Esophagus squamous epithelium (tissue), 5 donors: ENCODE data around the gene CHN2. TPM values are rescaled to one million over a fixed set of nuclear protein-coding genes. Genes with fewer than 3 reads are reported as not detected.

ENCODE experiments used
- DNase-seq: peaks from one replicate; lab custom pipeline; 2025; lab: John Stamatoyannopoulos, UW
- H3K27ac ChIP-seq, 4 donors: fragments of 200-600 bp; sonication (generic); one replicate each; pipeline ENCODE4 v1.5.1; 2016 to 2019; ENCODE audit warnings: mild to moderate bottlenecking in 1 of 4
- H3K27me3 ChIP-seq, 4 donors: fragments of 200-600 bp; sonication (generic); 1 replicate in 3 of 4; 2 replicates in 1 of 4; pipeline versions ENCODE4 v1.5.1 to v1.6.0; 2017 to 2021; ENCODE audit warnings: antibody characterized with exemption in 1 of 4
- H3K36me3 ChIP-seq, 3 donors: fragments of 200-600 bp; sonication (generic); one replicate each; pipeline ENCODE4 v1.5.1; 2016 to 2019
- H3K4me1 ChIP-seq, 3 donors: fragments of 200-600 bp; sonication (generic); one replicate each; pipeline ENCODE4 v1.5.1; 2017 to 2019
- H3K4me3 ChIP-seq, 4 donors: fragments of 200-600 bp; sonication (generic); 1 replicate in 3 of 4; 2 replicates in 1 of 4; pipeline ENCODE4 v1.5.1; 2016 to 2019; ENCODE audit warnings: mild to moderate bottlenecking in 2 of 4, moderate library complexity in 1 of 4
- H3K9me3 ChIP-seq, 3 donors: fragments of 200-600 bp; sonication (generic); one replicate each; pipeline ENCODE4 v1.5.1; 2016 to 2019
- POLR2A ChIP-seq, 4 donors: fragments of 450-650 bp; IDR thresholded peaks; one replicate each; pipeline ENCODE4 v1.6.1; 2017; ENCODE audit warnings: antibody characterized with exemption in 4 of 4, mild to moderate bottlenecking in 4 of 4, moderate library complexity in 3 of 4
- WGBS, 2 donors: methylation state at CpG; one replicate each; pipeline ENCODE4 v1.1.5; 2018; 5-methylcytosine and 5-hydroxymethylcytosine counted together
- intact Hi-C: fragments of 100-400 bp; cut with DNase I; formaldehyde crosslinking; loops from one replicate; pipeline ENCODE4 v1.15.0; 2022
- total RNA-seq, 4 donors: library from RNA; depleted of rRNA; stranded (reverse); fragments of >200 nt; gene quantifications; one replicate each; pipeline ENCODE4 v1.1.0, GENCODE V29; 2016
- TF ChIP-seq, protein P1 (sequence below), 6 experiments: fragments of 450-650 bp in 4 of 6; fragments of 200-600 bp in 2 of 6; sonication (generic) in 2 of 6; IDR thresholded peaks; one replicate each; pipeline ENCODE4 v1.5.1; 2016 to 2019; ENCODE audit warnings: antibody characterized with exemption in 6 of 6, mild to moderate bottlenecking in 4 of 6, moderate library complexity in 4 of 6
- donor health status: DM: yes; HTN: yes; CAD: no.

Gene CHN2
- total RNA-seq, 4 donors from 2014 or later: 0.08 to 8.6 (median 1.7) TPM

DNA sequence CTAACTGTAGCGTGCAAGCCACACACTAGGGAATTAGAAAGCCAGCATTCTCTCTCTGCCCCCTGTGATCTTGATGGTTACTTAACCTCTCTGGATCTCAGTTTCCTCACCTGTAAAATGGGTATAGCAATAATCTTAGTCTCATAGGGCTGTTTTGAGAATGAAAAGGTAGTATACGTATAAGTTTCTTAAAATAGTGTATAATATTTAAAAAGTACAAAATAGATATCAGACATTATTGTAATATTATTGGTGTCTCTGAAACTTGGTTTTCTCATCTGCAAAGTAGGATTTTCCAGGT lies 80.4 kb downstream of the CHN2 start:
- Histone ChIP-seq H3K36me3 (no peaks in the 10 kb centered on the region), H3K9me3 (no peaks in the 10 kb centered on the region), H3K27me3 (no peaks in the 10 kb centered on the region), H3K4me3 (no peak overlapping the region), H3K27ac (no peak overlapping the region), H3K4me1 (peaks cover 0 to 4% (median 0%) of the 10 kb centered on the region in 3 donors)
- TF ChIP-seq, protein P1, sequence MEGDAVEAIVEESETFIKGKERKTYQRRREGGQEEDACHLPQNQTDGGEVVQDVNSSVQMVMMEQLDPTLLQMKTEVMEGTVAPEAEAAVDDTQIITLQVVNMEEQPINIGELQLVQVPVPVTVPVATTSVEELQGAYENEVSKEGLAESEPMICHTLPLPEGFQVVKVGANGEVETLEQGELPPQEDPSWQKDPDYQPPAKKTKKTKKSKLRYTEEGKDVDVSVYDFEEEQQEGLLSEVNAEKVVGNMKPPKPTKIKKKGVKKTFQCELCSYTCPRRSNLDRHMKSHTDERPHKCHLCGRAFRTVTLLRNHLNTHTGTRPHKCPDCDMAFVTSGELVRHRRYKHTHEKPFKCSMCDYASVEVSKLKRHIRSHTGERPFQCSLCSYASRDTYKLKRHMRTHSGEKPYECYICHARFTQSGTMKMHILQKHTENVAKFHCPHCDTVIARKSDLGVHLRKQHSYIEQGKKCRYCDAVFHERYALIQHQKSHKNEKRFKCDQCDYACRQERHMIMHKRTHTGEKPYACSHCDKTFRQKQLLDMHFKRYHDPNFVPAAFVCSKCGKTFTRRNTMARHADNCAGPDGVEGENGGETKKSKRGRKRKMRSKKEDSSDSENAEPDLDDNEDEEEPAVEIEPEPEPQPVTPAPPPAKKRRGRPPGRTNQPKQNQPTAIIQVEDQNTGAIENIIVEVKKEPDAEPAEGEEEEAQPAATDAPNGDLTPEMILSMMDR (IDR thresholded peaks at IDR 0.05): no peak
- TF ChIP-seq POLR2A (IDR thresholded peaks at IDR 0.05): no peak
- 83 to 100% methylated on average over 2 of the region's 2 CpGs for WGBS, 2 donors
- intact Hi-C loops: no loop called here
- DNase-seq: no peak

GRCh38 chr7:29275493-29275892 lies 80.9 kb downstream of the CHN2 start:
- intact Hi-C loops: no loop called here
- Histone ChIP-seq H3K36me3 (no peaks in the 10 kb centered on the region), H3K9me3 (no peaks in the 10 kb centered on the region), H3K4me1 (peaks cover 0 to 4% (median 0%) of the 10 kb centered on the region in 3 donors), H3K4me3 (no peak overlapping the region), H3K27me3 (no peaks in the 10 kb centered on the region), H3K27ac (no peak overlapping the region)
- no peak for DNase-seq
- WGBS, 2 donors: 79 to 84% methylated on average over 4 of the region's 4 CpGs
- TF ChIP-seq POLR2A (IDR thresholded peaks at IDR 0.05): no peak
- TF ChIP-seq, protein P1 (IDR thresholded peaks at IDR 0.05): no peak

- Histone ChIP-seq H3K27me3 (no peaks in the 10 kb centered on the region), H3K9me3 (no peaks in the 10 kb centered on the region), H3K4me3 (no peak overlapping the region), H3K27ac (no peak overlapping the region), H3K4me1 (peaks cover 0 to 2% (median 0%) of the 10 kb centered on the region in 3 donors), H3K36me3 (no peaks in the 10 kb centered on the region)
- DNase-seq: no peak
- WGBS, 2 donors: 42 to 52% methylated on average over 2 of the region's 2 CpGs
- TF ChIP-seq, protein P1 (IDR thresholded peaks at IDR 0.05): no peak
- no peak for TF ChIP-seq POLR2A (IDR thresholded peaks at IDR 0.05)
- intact Hi-C loops: no loop called here
These were observed 81.6 kb downstream of the CHN2 start for GRCh38 chr7:29276199-29276598.

GRCh38 chr7:29276806-29277205 lies 82.2 kb downstream of the CHN2 start:
- TF ChIP-seq, protein P1 (IDR thresholded peaks at IDR 0.05): no peak
- no peak for TF ChIP-seq POLR2A (IDR thresholded peaks at IDR 0.05)
- Histone ChIP-seq H3K4me3 (no peak overlapping the region), H3K27me3 (no peaks in the 10 kb centered on the region), H3K36me3 (no peaks in the 10 kb centered on the region), H3K4me1 (peaks cover 0 to 5% (median 0%) of the 10 kb centered on the region in 3 donors), H3K27ac (no peak overlapping the region), H3K9me3 (no peaks in the 10 kb centered on the region)
- DNase-seq: no peak
- WGBS, 2 donors: 80 to 86% methylated on average over 1 to 3 of the region's 4 CpGs
- intact Hi-C loops: no loop called here

- Histone ChIP-seq H3K36me3 (no peaks in the 10 kb centered on the region), H3K27ac (no peak overlapping the region), H3K4me3 (no peak overlapping the region), H3K27me3 (no peaks in the 10 kb centered on the region), H3K4me1 (peaks cover 0 to 7% (median 0%) of the 10 kb centered on the region in 3 donors), H3K9me3 (no peaks in the 10 kb centered on the region)
- 76 to 87% methylated on average over 5 to 6 of the region's 6 CpGs for WGBS, 2 donors
- DNase-seq: no peak
- intact Hi-C loops: no loop called here
- TF ChIP-seq, protein P1 (IDR thresholded peaks at IDR 0.05): no peak
These were observed 83.1 kb downstream of the CHN2 start for GRCh38 chr7:29277436-29278215.
